ENCODE results near the gene CIDEC. TPM values are rescaled to one million over a fixed set of nuclear protein-coding genes. Genes with fewer than 3 reads are reported as not detected.

CIDEC gene
- total RNA-seq, 4 donors from 2014 or later, result 0.26 to 1.1 TPM; not detected in 2

- H3K4me1 ChIP-seq, result peaks cover 4 to 14% of the 10 kb centered on the region in 2 donors
- intact Hi-C loops (cut with DNase I; ENCODE audit: low total_unique reads), result loop anchor here (10.0 kb wide), 1 partner anchor 49 kb away; no protein-coding TSS in a partner anchor
Observed at GRCh38 chr3:9914011-9914410, 34.0 kb upstream of the CIDEC start.

GRCh38 chr3:9913601-9914000, 33.5 kb upstream of the CIDEC start:
- H3K27me3 ChIP-seq, result no peaks in the 10 kb centered on the region
- H3K36me3 ChIP-seq, result no peaks in the 10 kb centered on the region
- no peaks in the 10 kb centered on the region for H3K9me3 ChIP-seq
- intact Hi-C loops (cut with DNase I; ENCODE audit: low total_unique reads), result loop anchor here (10.0 kb wide), 1 partner anchor 49 kb away; no protein-coding TSS in a partner anchor
- no peak for DNase-seq
- TF ChIP-seq POLR2A (IDR thresholded peaks at IDR 0.05), result no peak
- no peak for TF ChIP-seq CTCF (IDR thresholded peaks at IDR 0.05)
- H3K4me1 ChIP-seq, result peaks cover 4 to 14% of the 10 kb centered on the region in 2 donors
- peak overlapping the region in 1 of 2 donors; percentile 93 for H3K27ac ChIP-seq
- H3K4me3 ChIP-seq, result no peak overlapping the region

More at GRCh38 chr3:9914011-9914410, 34.0 kb upstream of the CIDEC start:
- no peaks in the 10 kb centered on the region for H3K36me3 ChIP-seq
- DNase-seq, result no peak
- peak overlapping the region; percentile 90 to 93 for H3K27ac ChIP-seq
- H3K4me3 ChIP-seq, result no peak overlapping the region
- no peaks in the 10 kb centered on the region for H3K27me3 ChIP-seq
- TF ChIP-seq CTCF (IDR thresholded peaks at IDR 0.05) (no peak), POLR2A (IDR thresholded peaks at IDR 0.05) (no peak)
- H3K9me3 ChIP-seq, result no peaks in the 10 kb centered on the region

- no peak for DNase-seq
- Histone ChIP-seq H3K36me3 (no peaks in the 10 kb centered on the region), H3K9me3 (no peaks in the 10 kb centered on the region), H3K4me3 (no peak overlapping the region), H3K4me1 (peaks cover 0 to 8% of the 10 kb centered on the region in 2 donors), H3K27me3 (no peaks in the 10 kb centered on the region), H3K27ac (no peak overlapping the region)
- TF ChIP-seq POLR2A (IDR thresholded peaks at IDR 0.05) (no peak), CTCF (IDR thresholded peaks at IDR 0.05) (no peak)
- intact Hi-C loops (cut with DNase I; ENCODE audit: low total_unique reads), result loop anchor here (10.0 kb wide), 1 partner anchor 48 kb away; no protein-coding TSS in a partner anchor
Observed at GRCh38 chr3:9912294-9912935, 32.4 kb upstream of the CIDEC start.

GRCh38 chr3:9911863-9912262, 31.8 kb upstream of the CIDEC start:
- no peak for DNase-seq
- intact Hi-C loops (cut with DNase I; ENCODE audit: low total_unique reads), result loop anchor here (10.0 kb wide), 1 partner anchor 47 kb away; no protein-coding TSS in a partner anchor
- Histone ChIP-seq H3K27me3 (no peaks in the 10 kb centered on the region), H3K9me3 (no peaks in the 10 kb centered on the region), H3K36me3 (no peaks in the 10 kb centered on the region), H3K4me1 (peaks cover 0 to 8% of the 10 kb centered on the region in 2 donors), H3K4me3 (no peak overlapping the region), H3K27ac (no peak overlapping the region)
- TF ChIP-seq POLR2A (IDR thresholded peaks at IDR 0.05) (no peak), CTCF (IDR thresholded peaks at IDR 0.05) (no peak)

GRCh38 chr3:9909221-9910013, 29.4 kb upstream of the CIDEC start:
- intact Hi-C loops (cut with DNase I; ENCODE audit: low total_unique reads), result loop anchor here (10.0 kb wide), 1 partner anchor 45 kb away; no protein-coding TSS in a partner anchor
- DNase-seq, result no peak
- Histone ChIP-seq H3K4me1 (peaks cover 0 to 3% of the 10 kb centered on the region in 2 donors), H3K4me3 (no peak overlapping the region), H3K27ac (no peak overlapping the region), H3K27me3 (no peaks in the 10 kb centered on the region), H3K9me3 (no peaks in the 10 kb centered on the region), H3K36me3 (no peaks in the 10 kb centered on the region)
- no peak for TF ChIP-seq POLR2A (IDR thresholded peaks at IDR 0.05)
- TF ChIP-seq CTCF (IDR thresholded peaks at IDR 0.05), result no peak
